GM19099 (cell line): ENCODE data around the gene CCNA2.

Source experiments
- POLR2A ChIP-seq: IDR thresholded peaks from 3 replicates; pipeline ENCODE4 v1.6.1; 2011; ENCODE audit warnings: low read depth; ENCODE audit not compliant: insufficient read length; ENCODE audit errors: extremely low read depth

The CCNA2 gene

GRCh38 chr4:121791481-121791880, 32.2 kb downstream of the CCNA2 start:
- TF ChIP-seq POLR2A, result no peak

DNA sequence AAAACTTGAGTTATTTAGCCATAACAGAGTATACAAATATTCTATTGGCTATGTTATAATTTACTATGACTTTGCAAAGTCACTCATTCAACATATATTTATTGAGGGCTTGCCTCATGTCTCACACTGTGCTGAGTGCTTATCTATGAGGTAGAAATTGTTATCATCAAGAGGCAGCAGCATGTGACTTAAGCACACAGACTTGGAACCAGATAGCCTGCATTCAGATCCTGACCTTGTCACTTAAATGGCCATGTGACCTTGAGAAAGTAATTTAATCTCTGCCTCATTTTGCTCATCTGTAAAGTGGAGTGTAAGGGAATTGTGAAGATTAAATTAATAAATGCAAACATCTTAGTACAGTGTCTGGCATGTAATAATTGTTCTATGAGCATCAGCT, 32.7 kb downstream of the CCNA2 start:
- no peak for TF ChIP-seq POLR2A

DNA sequence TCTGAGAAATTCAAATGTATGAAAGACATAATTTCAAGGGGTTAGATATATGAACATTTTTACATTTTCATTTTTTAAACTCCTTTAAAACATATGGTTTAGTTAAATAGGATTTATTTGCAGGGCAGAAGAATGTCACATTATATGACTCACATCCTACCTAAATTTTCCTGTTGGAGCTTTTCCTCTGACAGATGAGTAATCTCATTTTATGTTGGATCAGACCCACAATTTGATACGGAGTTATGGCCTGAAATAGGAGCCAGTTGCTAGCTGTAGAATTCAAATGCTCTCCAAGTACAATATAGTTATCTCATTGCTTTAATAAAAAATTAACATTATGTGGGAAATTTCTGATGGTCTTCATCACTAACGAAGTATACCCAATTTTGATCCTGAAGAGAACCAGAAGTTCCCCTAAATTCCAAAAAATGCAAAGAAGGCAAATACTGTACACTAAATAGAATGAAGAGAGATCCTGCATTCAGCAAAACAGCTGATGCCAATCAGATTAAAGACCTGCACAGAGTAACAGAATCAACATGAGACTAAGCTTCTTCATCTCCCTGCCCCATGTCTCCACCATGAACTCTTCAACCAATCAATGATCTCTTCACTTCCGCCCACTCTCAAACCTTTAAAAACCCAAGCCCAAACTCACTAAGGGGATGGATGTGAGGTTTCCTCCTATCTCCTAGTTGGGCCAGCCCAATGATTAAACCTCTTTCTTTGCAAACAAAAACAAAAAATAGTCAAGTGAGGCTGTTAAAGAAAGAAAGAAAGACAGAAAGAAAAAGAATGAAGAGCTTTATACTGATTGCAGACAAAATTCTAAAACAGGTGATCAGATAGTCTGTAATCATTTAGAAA, 33.5 kb downstream of the CCNA2 start:
- no peak for TF ChIP-seq POLR2A

DNA sequence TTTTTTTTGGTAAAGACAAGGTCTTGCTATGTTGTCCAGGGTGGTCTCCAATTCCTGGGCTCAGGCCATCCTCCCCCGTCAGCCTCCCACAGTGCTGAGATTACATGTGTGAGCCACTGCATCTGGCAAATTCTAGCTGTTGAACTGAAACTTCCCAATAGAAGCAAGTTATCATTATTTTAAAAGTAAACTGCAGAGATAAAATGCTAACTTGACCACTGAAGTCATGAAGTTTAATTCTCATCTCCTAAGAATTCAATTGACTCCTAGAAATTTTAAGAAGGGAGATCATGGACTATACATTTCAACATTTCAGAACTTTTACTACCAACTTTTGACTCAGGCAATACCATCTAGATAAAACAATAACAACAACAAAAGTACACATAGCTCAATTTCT, 34.2 kb downstream of the CCNA2 start:
- TF ChIP-seq POLR2A, result no peak

GRCh38 chr4:121788896-121789295, 34.8 kb downstream of the CCNA2 start:
- TF ChIP-seq POLR2A, result no peak

GRCh38 chr4:121786221-121786620, 37.5 kb downstream of the CCNA2 start:
- no peak for TF ChIP-seq POLR2A

- TF ChIP-seq POLR2A, result no peak
Observed at GRCh38 chr4:121785479-121785878, 38.2 kb downstream of the CCNA2 start.

GRCh38 chr4:121784975-121785374, 38.7 kb downstream of the CCNA2 start:
- TF ChIP-seq POLR2A, result no peak

DNA sequence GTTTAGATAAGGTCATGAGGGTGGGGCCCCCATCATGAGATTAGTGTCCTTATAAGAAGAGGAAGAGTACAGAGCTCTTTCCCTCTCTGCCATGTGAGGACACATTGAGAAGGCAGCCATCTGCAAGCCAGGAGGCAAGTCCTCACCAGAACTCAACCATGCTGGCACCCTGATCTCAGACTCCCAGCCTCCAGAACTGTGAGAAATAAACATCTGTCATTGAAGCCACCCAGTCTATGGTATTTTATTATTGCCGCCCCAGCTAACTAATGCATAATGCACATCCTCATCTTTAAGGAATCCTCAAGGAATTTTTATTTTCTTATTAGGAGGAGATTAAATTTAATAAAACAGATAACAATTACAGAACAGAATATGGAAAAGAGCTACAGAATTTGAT, 39.3 kb downstream of the CCNA2 start:
- TF ChIP-seq POLR2A, result no peak

DNA sequence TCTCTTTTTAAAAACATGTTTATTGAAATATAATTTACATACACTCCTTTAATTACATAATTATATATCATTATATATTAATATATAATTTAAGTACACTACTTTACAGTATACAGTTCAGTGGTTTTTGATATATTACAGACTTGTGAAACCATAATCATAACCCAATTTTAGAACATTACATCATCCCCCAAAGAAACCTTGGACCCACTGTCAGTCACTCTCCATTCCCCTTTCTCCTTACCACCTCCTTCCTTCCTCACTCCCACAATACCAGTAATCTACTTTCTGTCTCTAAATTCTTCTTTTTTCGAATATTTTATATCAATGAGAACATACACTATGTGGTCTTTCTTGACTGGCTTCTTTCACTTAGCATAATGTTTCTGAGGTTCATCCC, 40.5 kb downstream of the CCNA2 start:
- no peak for TF ChIP-seq POLR2A

GRCh38 chr4:121778991-121779628, 44.6 kb downstream of the CCNA2 start:
- no peak for TF ChIP-seq POLR2A

- TF ChIP-seq POLR2A, result no peak
Observed at GRCh38 chr4:121777625-121778024, 46.1 kb downstream of the CCNA2 start.

GRCh38 chr4:121776610-121777401, 46.9 kb downstream of the CCNA2 start:
- TF ChIP-seq POLR2A, result no peak

DNA sequence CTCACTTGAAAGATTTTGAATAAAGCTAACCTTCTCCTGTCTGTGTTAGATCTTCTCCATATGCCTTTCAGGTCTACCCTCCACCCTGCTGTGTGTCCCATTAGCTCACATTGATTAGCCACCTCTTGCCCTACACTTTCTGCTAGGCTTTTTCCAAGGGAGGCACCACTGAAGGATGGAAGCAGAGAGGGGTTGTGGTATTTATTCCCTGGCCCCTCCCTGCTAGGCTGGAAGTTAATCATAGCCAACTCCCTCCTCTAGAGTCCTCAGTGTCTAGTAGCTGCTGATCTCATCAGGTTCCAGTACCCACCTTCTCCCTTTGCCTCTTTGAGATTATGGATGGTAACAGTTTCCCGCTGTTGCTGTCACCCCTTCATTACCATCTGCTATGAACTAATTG, 49.8 kb downstream of the CCNA2 start:
- TF ChIP-seq POLR2A, result no peak

DNA sequence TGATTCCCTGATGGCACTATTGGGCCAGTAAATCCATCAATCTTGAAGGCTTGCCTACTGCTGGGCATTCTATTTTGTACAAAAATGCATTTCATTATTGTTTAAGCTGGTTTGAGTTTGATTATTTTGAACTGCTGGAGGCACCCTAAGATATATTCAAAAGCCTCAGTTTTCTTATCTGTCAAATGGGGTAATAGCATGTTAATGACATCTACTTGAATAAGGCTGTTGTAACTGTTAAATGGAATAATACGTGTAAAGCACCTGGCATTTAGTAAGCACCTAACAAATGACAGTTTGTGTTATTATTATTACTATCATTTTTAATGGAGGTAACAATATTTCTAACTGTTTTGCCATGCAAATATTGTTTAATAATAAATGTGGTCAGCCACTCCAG, 51.8 kb downstream of the CCNA2 start:
- TF ChIP-seq POLR2A, result no peak

- TF ChIP-seq POLR2A, result no peak
Observed at GRCh38 chr4:121769341-121769740, 54.3 kb downstream of the CCNA2 start.

GRCh38 chr4:121767166-121767565, 56.5 kb downstream of the CCNA2 start:
- no peak for TF ChIP-seq POLR2A
